HG03103 (cell line): Measurements from ENCODE around the gene TMEM145.
"Not testable (repeated sequence)": the region's sequence is repeated elsewhere in the genome, so short reads cannot be mapped to it uniquely, and the experiment has no call there.

ENCODE experiments used
- ATAC-seq: cut with Tn5 transposase; IDR thresholded peaks from one replicate; pipeline ENCODE4 v1.9.1; 2021; ENCODE audit warnings: low read depth; ENCODE audit not compliant: unreplicated experiment

TMEM145 gene

GRCh38 chr19:42312370-42312769 lies 739 bp upstream of the TMEM145 start:
- ATAC-seq, result no peak

GRCh38 chr19:42313840-42314755 lies 989 bp downstream of the TMEM145 start:
- no peak for ATAC-seq

GRCh38 chr19:42315024-42315423 lies 1.9 kb downstream of the TMEM145 start:
- no peak for ATAC-seq

GRCh38 chr19:42316223-42317211 lies 3.4 kb downstream of the TMEM145 start:
- ATAC-seq, result no peak

GRCh38 chr19:42317535-42317934 lies 4.4 kb downstream of the TMEM145 start:
- ATAC-seq, result no peak

GRCh38 chr19:42322305-42322704 lies 9.2 kb downstream of the TMEM145 start:
- no peak for ATAC-seq

- ATAC-seq, result no peak
Observed at GRCh38 chr19:42323473-42323851, 10.4 kb downstream of the TMEM145 start.

GRCh38 chr19:42323852-42324654 lies 10.9 kb downstream of the TMEM145 start:
- no peak for ATAC-seq

- no peak for ATAC-seq
Observed at GRCh38 chr19:42324655-42325307, 11.7 kb downstream of the TMEM145 start.

- peak; percentile 79 for ATAC-seq
Observed at GRCh38 chr19:42325308-42325895, 12.3 kb downstream of the TMEM145 start, which contains the start of gene MEGF8. Gene MEGF8, plus strand, starts transcription at chr19:42325635. Its CDS starts 609 bp downstream, at chr19:42326244.

- ATAC-seq, result peak; percentile 8
Observed at GRCh38 chr19:42325896-42326771, 13.0 kb downstream of the TMEM145 start.

- ATAC-seq, result no peak
Observed at GRCh38 chr19:42326969-42327368, 13.9 kb downstream of the TMEM145 start.

- no peak for ATAC-seq
Observed at GRCh38 chr19:42327381-42327780, 14.3 kb downstream of the TMEM145 start.

GRCh38 chr19:42328106-42328505 lies 15.0 kb downstream of the TMEM145 start:
- ATAC-seq, result no peak

GRCh38 chr19:42328854-42329253 lies 15.7 kb downstream of the TMEM145 start:
- ATAC-seq, result no peak

- no peak for ATAC-seq
Observed at GRCh38 chr19:42330241-42330711, 17.2 kb downstream of the TMEM145 start.

GRCh38 chr19:42331333-42331732 lies 18.2 kb downstream of the TMEM145 start:
- ATAC-seq, result not testable (repeated sequence)

- ATAC-seq, result no peak
Observed at GRCh38 chr19:42332059-42332458, 18.9 kb downstream of the TMEM145 start.
